Fibroblast of the aortic adventitia (primary cell): ENCODE data around the gene EID3. TPM values are rescaled to one million over a fixed set of nuclear protein-coding genes. Genes with fewer than 3 reads are reported as not detected.
"Not testable (repeated sequence)": the region's sequence is repeated elsewhere in the genome, so short reads cannot be mapped to it uniquely, and the experiment has no call there.

ENCODE experiments used
- DNase-seq: peaks from one replicate; pipeline ENCODE4 v3.0.0-alpha.2; 2010; ENCODE audit warnings: low read depth
- H3K4me3 ChIP-seq: 2 replicates; pipeline ENCODE4 v1.5.1; 2011; ENCODE audit warnings: low read depth, mild to moderate bottlenecking, control low read depth, low read length, moderate library complexity
- total RNA-seq: library from RNA; depleted of rRNA; stranded (reverse); fragments of >200 nt; gene quantifications from 2 replicates; pipeline ENCODE4 v1.2.3, GENCODE V29; 2012; ENCODE audit warnings: low replicate concordance
- TF ChIP-seq, protein P1 (sequence below): IDR thresholded peaks from 2 replicates; pipeline ENCODE4 v1.5.1; 2011; ENCODE audit warnings: mild to moderate bottlenecking, low read length, control low read depth, inconsistent platforms; ENCODE audit not compliant: insufficient read depth

EID3 gene
- total RNA-seq, 1 donor, result 14.9 TPM

DNA sequence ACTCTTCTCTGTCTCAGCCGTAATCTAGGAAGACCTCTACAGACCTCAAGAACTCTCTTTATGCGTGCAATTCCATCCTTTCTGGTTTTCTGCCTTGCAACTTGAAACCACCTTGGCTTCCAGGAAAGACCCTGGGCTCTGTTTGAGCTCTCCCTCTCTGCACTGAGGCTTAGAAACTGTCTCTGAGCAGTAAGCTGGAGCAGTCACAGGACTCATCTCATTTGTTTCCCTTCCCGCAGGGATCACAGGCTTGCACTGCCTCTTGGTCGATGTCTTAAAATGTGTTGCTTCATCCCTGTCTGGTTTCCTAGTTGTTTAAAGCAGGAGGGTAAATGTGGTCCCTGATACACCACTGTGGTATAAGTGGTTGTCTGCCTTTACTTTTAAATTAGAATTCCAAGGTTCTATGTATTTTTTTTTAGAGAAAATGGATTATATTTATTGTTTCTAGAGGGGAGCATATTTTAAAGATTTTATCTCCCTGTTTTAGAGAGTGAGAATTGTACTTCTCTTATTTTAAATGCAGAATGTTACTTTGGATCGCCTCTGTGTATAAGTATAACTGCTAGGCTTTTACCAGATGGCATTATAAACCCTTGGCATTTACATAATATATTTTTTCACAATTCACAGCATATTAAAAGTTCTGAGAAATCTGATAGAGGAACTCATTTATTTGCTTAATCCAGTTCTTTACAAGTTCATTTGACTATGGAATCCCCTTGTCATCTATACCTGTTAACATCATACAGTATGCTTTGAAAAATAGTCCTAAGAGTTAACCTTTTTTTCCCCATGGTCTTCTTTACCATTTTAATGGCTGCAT lies 26.4 kb downstream of the EID3 start:
- TF ChIP-seq, protein P1, sequence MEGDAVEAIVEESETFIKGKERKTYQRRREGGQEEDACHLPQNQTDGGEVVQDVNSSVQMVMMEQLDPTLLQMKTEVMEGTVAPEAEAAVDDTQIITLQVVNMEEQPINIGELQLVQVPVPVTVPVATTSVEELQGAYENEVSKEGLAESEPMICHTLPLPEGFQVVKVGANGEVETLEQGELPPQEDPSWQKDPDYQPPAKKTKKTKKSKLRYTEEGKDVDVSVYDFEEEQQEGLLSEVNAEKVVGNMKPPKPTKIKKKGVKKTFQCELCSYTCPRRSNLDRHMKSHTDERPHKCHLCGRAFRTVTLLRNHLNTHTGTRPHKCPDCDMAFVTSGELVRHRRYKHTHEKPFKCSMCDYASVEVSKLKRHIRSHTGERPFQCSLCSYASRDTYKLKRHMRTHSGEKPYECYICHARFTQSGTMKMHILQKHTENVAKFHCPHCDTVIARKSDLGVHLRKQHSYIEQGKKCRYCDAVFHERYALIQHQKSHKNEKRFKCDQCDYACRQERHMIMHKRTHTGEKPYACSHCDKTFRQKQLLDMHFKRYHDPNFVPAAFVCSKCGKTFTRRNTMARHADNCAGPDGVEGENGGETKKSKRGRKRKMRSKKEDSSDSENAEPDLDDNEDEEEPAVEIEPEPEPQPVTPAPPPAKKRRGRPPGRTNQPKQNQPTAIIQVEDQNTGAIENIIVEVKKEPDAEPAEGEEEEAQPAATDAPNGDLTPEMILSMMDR, result no peak
- DNase-seq, result no peak
- no peak overlapping the region for H3K4me3 ChIP-seq

DNA sequence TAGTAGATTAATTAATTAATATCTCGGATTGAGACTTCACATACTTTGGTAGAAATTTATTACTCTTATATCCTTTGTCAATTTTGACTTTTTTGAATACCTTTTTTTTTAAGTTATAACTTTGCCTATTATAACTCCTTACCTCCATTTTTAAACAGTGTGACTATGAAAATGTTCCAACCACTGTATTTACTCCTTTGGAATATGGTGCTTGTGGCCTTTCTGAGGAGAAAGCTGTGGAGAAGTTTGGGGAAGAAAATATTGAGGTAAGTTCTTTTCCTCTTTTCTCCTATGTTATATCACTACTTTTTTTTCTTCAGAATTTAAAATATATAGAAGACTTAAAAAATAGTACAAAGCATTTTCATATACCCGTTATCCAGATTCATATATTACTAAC lies 27.8 kb downstream of the EID3 start:
- TF ChIP-seq, protein P1, result no peak
- H3K4me3 ChIP-seq, result no peak overlapping the region
- no peak for DNase-seq

DNA sequence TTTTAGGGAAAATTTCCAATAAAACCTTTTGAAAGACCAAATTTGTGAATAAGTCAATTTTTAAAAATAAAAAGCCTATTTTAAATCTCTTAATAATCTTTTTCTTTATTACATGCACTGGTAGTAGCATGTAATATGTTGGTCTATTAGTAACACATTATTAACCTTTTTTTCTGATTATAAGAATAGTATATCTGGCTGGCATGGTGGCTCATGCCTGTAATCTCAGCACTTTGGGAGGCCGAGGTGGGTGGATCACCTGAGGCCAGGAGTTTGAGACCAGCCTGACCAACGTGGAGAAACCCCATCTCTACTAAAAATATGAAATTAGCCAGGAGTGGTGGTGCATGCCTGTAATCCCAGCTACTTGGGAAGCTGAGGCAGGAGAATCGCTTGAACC lies 28.7 kb downstream of the EID3 start:
- DNase-seq, result not testable (repeated sequence)

DNA sequence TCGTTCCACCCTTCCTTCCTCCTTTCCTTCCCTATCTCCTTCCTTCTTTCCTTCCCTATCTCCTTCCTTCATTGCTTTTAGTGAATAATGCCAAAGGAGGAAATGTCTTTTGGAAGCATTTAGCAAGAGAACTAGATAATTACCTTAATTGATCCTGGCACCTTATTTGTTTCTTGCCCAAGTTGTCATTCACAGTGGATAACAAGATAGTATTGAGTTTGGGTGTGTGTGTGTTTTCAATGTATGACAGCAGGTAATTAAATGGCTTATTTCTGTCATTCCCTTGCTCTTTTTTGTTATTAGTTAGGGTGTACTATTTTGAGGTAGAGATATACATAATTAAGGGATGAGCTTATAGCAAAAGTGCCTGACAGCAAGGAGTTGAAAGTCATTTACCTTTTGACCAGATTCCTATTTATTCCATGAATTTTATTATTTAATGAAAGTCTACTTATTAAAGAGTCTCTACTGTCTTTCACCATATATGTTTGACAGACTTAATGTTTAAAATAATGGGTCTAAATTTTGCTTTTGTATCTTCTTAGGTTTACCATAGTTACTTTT lies 30.2 kb downstream of the EID3 start:
- H3K4me3 ChIP-seq, result no peak overlapping the region
- TF ChIP-seq, protein P1, result no peak
- DNase-seq, result no peak

More for the DNA sequence above, 28.7 kb downstream of the EID3 start:
- not testable (repeated sequence) for H3K4me3 ChIP-seq

DNA sequence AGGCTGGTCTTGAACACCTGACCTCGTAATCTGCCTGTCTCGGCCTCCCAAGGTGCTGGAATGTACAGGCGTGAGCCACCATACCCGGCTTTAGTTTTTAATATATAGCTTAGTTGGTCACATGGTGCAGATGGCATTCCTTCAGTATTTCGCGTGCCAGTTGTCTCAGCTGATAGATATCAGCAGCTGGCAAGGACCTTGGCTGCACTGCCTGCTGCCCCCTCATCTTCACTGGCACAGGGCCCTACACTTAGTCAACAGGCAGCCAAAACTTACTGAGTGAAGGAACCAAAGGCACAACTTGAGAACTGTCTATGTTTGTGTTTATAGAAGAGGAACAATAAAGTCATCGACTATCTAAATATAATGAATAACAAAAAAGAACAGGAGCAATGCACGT lies 31.0 kb downstream of the EID3 start:
- TF ChIP-seq, protein P1, result no peak
- H3K4me3 ChIP-seq, result no peak overlapping the region
- DNase-seq, result peak; percentile 43

GRCh38 chr12:104336115-104336514 lies 32.6 kb downstream of the EID3 start:
- no peak for DNase-seq
- TF ChIP-seq, protein P1, result no peak
- no peak overlapping the region for H3K4me3 ChIP-seq

- DNase-seq, result no peak
- TF ChIP-seq, protein P1, result no peak
- H3K4me3 ChIP-seq, result no peak overlapping the region
Measured at GRCh38 chr12:104337030-104337558, 33.6 kb downstream of the EID3 start.
